Hepatocyte (in vitro differentiated cells): ENCODE results near the gene TSPAN13.

Source experiments
- CTCF ChIP-seq: fragments of 200-600 bp; sonication (generic); IDR thresholded peaks from 2 replicates; pipeline ENCODE4 v1.5.1; 2016; ENCODE audit warnings: antibody characterized with exemption, mild to moderate bottlenecking; ENCODE audit not compliant: poor library complexity
- EZH2 ChIP-seq: fragments of 200-600 bp; sonication (generic); IDR thresholded peaks from 2 replicates; pipeline ENCODE4 v1.6.1; 2016; ENCODE audit warnings: antibody characterized with exemption, mild to moderate bottlenecking, borderline replicate concordance
- EZH2phosphoT487 ChIP-seq: fragments of 200-600 bp; sonication (generic); IDR thresholded peaks from one replicate; pipeline ENCODE4 v1.6.1; 2018; ENCODE audit warnings: antibody characterized with exemption, mild to moderate bottlenecking, low read depth, moderate library complexity; ENCODE audit not compliant: unreplicated experiment, severe bottlenecking

- TF ChIP-seq CTCF: no peak
- no peak for TF ChIP-seq EZH2phosphoT487
- TF ChIP-seq EZH2: no peak
Measured at GRCh38 chr7:16786257-16786656, 32.7 kb downstream of the TSPAN13 start.
